K562 (cell line): ENCODE results near the gene PTPN11. TPM values are rescaled to one million over a fixed set of nuclear protein-coding genes. Genes with fewer than 3 reads are reported as not detected.

Experiments used
- ATAC-seq: fragments of 200-7000 bp; cut with Tn5 transposase; 3 replicates; pipeline ENCODE4 v1.9.1; 2020; ENCODE audit warnings: moderate library complexity
- BruUV-seq: library from RNA; stranded (reverse); fragments of 400-500 nt; replicated peaks from 2 replicates; lab custom pipeline; 2021; lab: Mats Ljungman, UMichigan
- CTCF ChIA-PET: fragments of 300-600 bp; formaldehyde crosslinking; extraction: SDS; loops from one replicate; lab custom pipeline; 2021; ENCODE audit warnings: low intra/inter-chr PET ratio; lab: Yijun Ruan, JAX
- POLR2A ChIA-PET: fragments of 300-600, 350-650 bp; sonication (Branson Sonifier 250); formaldehyde crosslinking; extraction: SDS; loops from one replicate; lab custom pipeline; 2021; ENCODE audit warnings: antibody characterized with exemption, inconsistent platforms; lab: Yijun Ruan, JAX
- DNase-seq, 4 experiments: peaks; one replicate each; pipeline versions ENCODE4 v3.0.0 to v3.0.0-alpha.2; 2011 to 2018; ENCODE audit warnings: low spot score in 3 of 4, mixed read lengths in 3 of 4; ENCODE audit errors: extremely low read depth in 1 of 4
- FAIRE-seq: peaks from 2 replicates; lab custom pipeline; 2011; peaks lifted over from hg19 to GRCh38; lab: Jason Lieb, UNC
- H2AFZ ChIP-seq: 2 replicates; pipeline ENCODE4 v1.6.0; 2011; ENCODE audit warnings: low read depth, low read length, control low read depth, inconsistent platforms
- H3K27ac ChIP-seq: fragments of 200-600 bp; 3 replicates; pipeline ENCODE4 v1.8.0; 2011; ENCODE audit warnings: low read depth, mild to moderate bottlenecking, control low read depth, inconsistent platforms, low read length, moderate library complexity, mixed read lengths; ENCODE audit errors: extremely low read depth
- H3K27me3 ChIP-seq, 2 experiments: fragments of 300-600 bp in 1 of 2; 2 replicates in 1 of 2; 3 replicates in 1 of 2; pipeline versions ENCODE4 v1.6.0 to v1.8.0; 2011; ENCODE audit warnings: inconsistent platforms in 2 of 2, low read length in 2 of 2, mild to moderate bottlenecking in 1 of 2, mixed read lengths in 1 of 2, moderate library complexity in 1 of 2; ENCODE audit not compliant: control insufficient read depth in 2 of 2, insufficient read depth in 2 of 2
- H3K36me3 ChIP-seq: fragments of 300-600 bp; 3 replicates; pipeline ENCODE4 v1.8.0; 2011; ENCODE audit warnings: mild to moderate bottlenecking, low read length, inconsistent platforms; ENCODE audit not compliant: control insufficient read depth, insufficient read depth
- H3K4me1 ChIP-seq, 2 experiments: fragments of 200-600 bp in 1 of 2; replicated peaks in 1 of 2; 2 replicates in 1 of 2; 3 replicates in 1 of 2; pipeline versions ENCODE4 v1.5.1 to v1.8.0; 2011; ENCODE audit warnings: inconsistent platforms in 2 of 2, low read length in 2 of 2, mild to moderate bottlenecking in 1 of 2, mixed read lengths in 1 of 2, moderate library complexity in 1 of 2; ENCODE audit not compliant: control insufficient read depth in 2 of 2, insufficient read depth in 2 of 2
- H3K4me2 ChIP-seq: 2 replicates; pipeline ENCODE4 v1.6.1; 2011; ENCODE audit warnings: low read length, control low read depth, inconsistent platforms, mixed read lengths; ENCODE audit not compliant: insufficient read depth
- H3K4me3 ChIP-seq: fragments of 200-600 bp; sonication (generic), shearing (Covaris generic); 2 replicates; pipeline ENCODE4 v1.5.1; 2016; ENCODE audit warnings: control low read depth, inconsistent platforms
- H3K79me2 ChIP-seq: fragments of 200-600 bp; 3 replicates; pipeline ENCODE4 v1.8.0; 2011; ENCODE audit warnings: low read length, inconsistent platforms; ENCODE audit not compliant: control insufficient read depth, insufficient read depth
- H3K9ac ChIP-seq, 2 experiments: 2 replicates each; pipeline versions ENCODE4 v1.6.0 to v1.6.1; 2011; ENCODE audit warnings: low read depth in 2 of 2, low read length in 2 of 2, control low read depth in 1 of 2, inconsistent platforms in 1 of 2, mild to moderate bottlenecking in 1 of 2, mixed read lengths in 1 of 2; ENCODE audit not compliant: insufficient read depth in 1 of 2
- H3K9me1 ChIP-seq: one replicate; pipeline ENCODE4 v1.6.0; 2011; ENCODE audit warnings: inconsistent platforms, mild to moderate bottlenecking, low read length, moderate library complexity; ENCODE audit not compliant: control insufficient read depth, insufficient read depth
- H3K9me3 ChIP-seq: replicated peaks from 2 replicates; pipeline ENCODE4 v1.5.1; 2011; ENCODE audit warnings: low read depth, low read length, inconsistent platforms; ENCODE audit not compliant: control insufficient read depth, insufficient read depth
- H4K20me1 ChIP-seq: replicated peaks from 2 replicates; pipeline ENCODE4 v1.6.1; 2011; ENCODE audit warnings: low read length, inconsistent platforms, mixed read lengths; ENCODE audit not compliant: control insufficient read depth, insufficient read depth
- ERF ChIP-seq: fragments of 450-650 bp; formaldehyde crosslinking; IDR thresholded peaks from 2 replicates; pipeline ENCODE4 v1.4.0; 2020; ENCODE audit warnings: mild to moderate bottlenecking, mixed read lengths
- FIP1L1 ChIP-seq: fragments of 200-400 bp; formaldehyde crosslinking; IDR thresholded peaks from 2 replicates; pipeline ENCODE4 v1.6.1; 2018; ENCODE audit warnings: mild to moderate bottlenecking, low read depth, low read length; ENCODE audit not compliant: poor library complexity, severe bottlenecking
- FOSL1 ChIP-seq: fragments of 200-800 bp; sonication (Bioruptor generic); conservative IDR thresholded peaks from 2 replicates; pipeline ENCODE4 v1.6.1; 2016; ENCODE audit warnings: missing genetic modification characterization, missing compliant biosample characterization
- FOXP1 ChIP-seq: sonication (generic); formaldehyde crosslinking; IDR thresholded peaks from 2 replicates; pipeline ENCODE4 v1.8.0; 2022; ENCODE audit warnings: mild to moderate bottlenecking, missing genetic modification reagents
- FUS ChIP-seq: fragments of 200-400 bp; formaldehyde crosslinking; optimal IDR thresholded peaks from 2 replicates; pipeline ENCODE3; 2017; ENCODE audit warnings: low read depth, low read length
- LARP7 ChIP-seq: fragments of 450-650 bp; IDR thresholded peaks from 2 replicates; pipeline ENCODE4 v1.6.1; 2016
- MYNN ChIP-seq, 2 experiments: sonication (generic); formaldehyde crosslinking in 1 of 2; IDR thresholded peaks; 2 replicates each; pipeline versions ENCODE4 v1.5.0 to v1.6.1; 2016 to 2020; ENCODE audit warnings: antibody characterized with exemption in 1 of 2, missing genetic modification reagents in 1 of 2
- PRPF4 ChIP-seq: fragments of 200-400 bp; formaldehyde crosslinking; IDR thresholded peaks from one replicate; pipeline ENCODE4 v1.6.1; 2017; ENCODE audit warnings: low read length, low read depth, mild to moderate bottlenecking; ENCODE audit not compliant: insufficient read depth, poor library complexity, severe bottlenecking
- PYGO2 ChIP-seq: fragments of 450-650 bp; IDR thresholded peaks from 2 replicates; pipeline ENCODE4 v1.6.1; 2016; ENCODE audit warnings: mild to moderate bottlenecking, missing genetic modification characterization, moderate library complexity, missing compliant biosample characterization
- XRCC4 ChIP-seq: IDR thresholded peaks from one replicate; pipeline ENCODE4 v1.6.1; 2011; ENCODE audit not compliant: insufficient read depth, insufficient read length; ENCODE audit errors: extremely low read depth
- ZC3H4 ChIP-seq: sonication (generic); formaldehyde crosslinking; IDR thresholded peaks from 2 replicates; pipeline ENCODE4 v1.9.0; 2021; ENCODE audit warnings: missing genetic modification reagents, borderline replicate concordance
- ZNF384 ChIP-seq: IDR thresholded peaks from 2 replicates; pipeline ENCODE4 v1.6.1; 2012; ENCODE audit warnings: low read depth, low read length, improper control_type of control experiment
- WGBS: fragments of 100-300 bp; shearing (Covaris generic); methylation state at CpG from one replicate; pipeline ENCODE4 v1.1.6; 2016; ENCODE audit warnings: low coverage, mixed read lengths; ENCODE audit not compliant: insufficient coverage; ENCODE audit errors: missing lambda C conversion rate; 5-methylcytosine and 5-hydroxymethylcytosine counted together
- in situ Hi-C: fragments of 300-500 bp; cut with MboI; formaldehyde crosslinking; loops from 4 replicates; pipeline ENCODE4 v1.15.0; 2018; ENCODE audit warnings: inconsistent platforms, mixed read lengths
- intact Hi-C: fragments of 100-400 bp; cut with micrococcal nuclease; formaldehyde crosslinking; loops from 2 replicates; pipeline ENCODE4 v1.14.2; 2022
- polyA plus RNA-seq, 8 experiments: library from polyadenylated mRNA; depleted of rRNA in 4 of 8; stranded (reverse) in 5 of 8; unstranded in 3 of 8; fragments of >200 nt; fragmentation: Nextera tagmentation in 2 of 8; fragmentation: Illumina TruSeq in 1 of 8; extraction: Ambion mirVana in 2 of 8; extraction: Trizol in 1 of 8; gene quantifications; 2 replicates each; pipeline versions ENCODE4 v1.2.1 to v1.2.3, GENCODE V29; 2011 to 2014; ENCODE audit warnings: inconsistent platforms in 1 of 8, missing spikeins in 1 of 8
- total RNA-seq, 7 experiments: library from RNA; depleted of rRNA in 6 of 7; stranded (reverse); fragments of >200 nt in 6 of 7; fragmentation: Illumina TruSeq in 2 of 7; extraction: Trizol in 2 of 7; gene quantifications; 2 replicates each; pipeline versions ENCODE4 v1.2.1 to v1.2.3, GENCODE V29; 2011 to 2021; ENCODE audit warnings: low replicate concordance in 1 of 7
- TF ChIP-seq, protein P1 (sequence below): sonication (generic); IDR thresholded peaks from 2 replicates; pipeline ENCODE4 v1.6.1; 2016
- TF ChIP-seq, protein P2 (sequence below): fragments of 250-450 bp; sonication (Bioruptor Pico); IDR thresholded peaks from 2 replicates; pipeline ENCODE4 v1.8.0; 2021; ENCODE audit warnings: mild to moderate bottlenecking, moderate library complexity
- TF ChIP-seq, protein P3 (sequence below): sonication (generic); formaldehyde crosslinking; IDR thresholded peaks from 2 replicates; pipeline ENCODE4 v1.8.0; 2023; ENCODE audit warnings: mild to moderate bottlenecking, missing genetic modification reagents
- TF ChIP-seq, protein P4 (sequence below): sonication (generic); formaldehyde crosslinking; IDR thresholded peaks from 2 replicates; pipeline ENCODE4 v1.8.0; 2022; ENCODE audit warnings: mild to moderate bottlenecking, missing genetic modification reagents

Gene PTPN11
- total and polyA plus RNA-seq, 9 of the 15 experiments (the other 6 are each of a cell fraction or from before 2014, with no cell fraction given) = 22.5 to 126 (median 79.7) TPM

DNA sequence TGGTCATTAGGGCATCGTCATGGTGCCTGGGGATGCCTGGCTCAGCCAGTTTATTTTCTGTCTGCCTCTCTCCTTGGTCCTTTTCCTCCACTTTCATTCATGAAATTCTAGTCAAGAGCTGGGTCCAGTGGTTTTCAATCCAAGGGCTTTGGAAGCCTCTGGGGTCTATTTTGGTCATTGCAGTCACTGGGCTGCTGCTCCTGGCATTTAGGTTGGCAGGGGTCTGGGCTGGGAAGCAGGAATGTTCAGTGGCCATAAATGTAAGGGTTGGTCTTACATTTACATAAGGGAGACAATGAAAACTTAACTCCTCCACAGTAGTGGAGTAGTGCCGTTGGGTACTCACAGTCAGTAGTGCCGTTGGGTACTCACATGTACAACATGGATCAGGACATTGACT, 48.1 kb downstream of the PTPN11 start:
- no peak for FAIRE-seq
- Histone ChIP-seq H3K79me2 (no peaks in the 10 kb centered on the region), H3K4me1 (no peaks in the 10 kb centered on the region), H3K9ac (no peak overlapping the region), H3K9me3 (no peaks in the 10 kb centered on the region), H3K4me2 (no peak overlapping the region), H2AFZ (no peak overlapping the region), H3K27ac (no peak overlapping the region), H3K27me3 (no peaks in the 10 kb centered on the region), H3K36me3 (peaks cover 40% of the 10 kb centered on the region; the same call in 2 of the 3 replicates), H3K4me3 (no peak overlapping the region), H3K9me1 (no peaks in the 10 kb centered on the region), H4K20me1 (no peaks in the 10 kb centered on the region)
- BruUV-seq = no TSS peak
- ChIA-PET CTCF (no interaction called here), POLR2A (interaction anchor here (0.7 to 1.0 kb wide), 2 partner anchors 17 to 42 kb away, joined by 3 read pairs; no protein-coding TSS in a partner anchor)
- TF ChIP-seq, protein P1, sequence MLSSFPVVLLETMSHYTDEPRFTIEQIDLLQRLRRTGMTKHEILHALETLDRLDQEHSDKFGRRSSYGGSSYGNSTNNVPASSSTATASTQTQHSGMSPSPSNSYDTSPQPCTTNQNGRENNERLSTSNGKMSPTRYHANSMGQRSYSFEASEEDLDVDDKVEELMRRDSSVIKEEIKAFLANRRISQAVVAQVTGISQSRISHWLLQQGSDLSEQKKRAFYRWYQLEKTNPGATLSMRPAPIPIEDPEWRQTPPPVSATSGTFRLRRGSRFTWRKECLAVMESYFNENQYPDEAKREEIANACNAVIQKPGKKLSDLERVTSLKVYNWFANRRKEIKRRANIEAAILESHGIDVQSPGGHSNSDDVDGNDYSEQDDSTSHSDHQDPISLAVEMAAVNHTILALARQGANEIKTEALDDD = no peak
- TF ChIP-seq PYGO2 (no peak), XRCC4 (no peak), ZNF384 (no peak), ZC3H4 (CRISPR knock-in tag) (no peak), MYNN (IDR thresholded peaks at IDR 0.05) (no peak), MYNN (CRISPR knock-in tag; IDR thresholded peaks at IDR 0.05) (no peak), FIP1L1 (no peak), FOSL1 (tag) (no peak), ERF (no peak), PRPF4 (no peak), FOXP1 (CRISPR knock-in tag) (no peak), LARP7 (no peak), FUS (no peak)
- TF ChIP-seq, protein P2, sequence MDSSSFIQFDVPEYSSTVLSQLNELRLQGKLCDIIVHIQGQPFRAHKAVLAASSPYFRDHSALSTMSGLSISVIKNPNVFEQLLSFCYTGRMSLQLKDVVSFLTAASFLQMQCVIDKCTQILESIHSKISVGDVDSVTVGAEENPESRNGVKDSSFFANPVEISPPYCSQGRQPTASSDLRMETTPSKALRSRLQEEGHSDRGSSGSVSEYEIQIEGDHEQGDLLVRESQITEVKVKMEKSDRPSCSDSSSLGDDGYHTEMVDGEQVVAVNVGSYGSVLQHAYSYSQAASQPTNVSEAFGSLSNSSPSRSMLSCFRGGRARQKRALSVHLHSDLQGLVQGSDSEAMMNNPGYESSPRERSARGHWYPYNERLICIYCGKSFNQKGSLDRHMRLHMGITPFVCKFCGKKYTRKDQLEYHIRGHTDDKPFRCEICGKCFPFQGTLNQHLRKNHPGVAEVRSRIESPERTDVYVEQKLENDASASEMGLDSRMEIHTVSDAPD (CRISPR knock-in tag) = no peak
- TF ChIP-seq, protein P3, sequence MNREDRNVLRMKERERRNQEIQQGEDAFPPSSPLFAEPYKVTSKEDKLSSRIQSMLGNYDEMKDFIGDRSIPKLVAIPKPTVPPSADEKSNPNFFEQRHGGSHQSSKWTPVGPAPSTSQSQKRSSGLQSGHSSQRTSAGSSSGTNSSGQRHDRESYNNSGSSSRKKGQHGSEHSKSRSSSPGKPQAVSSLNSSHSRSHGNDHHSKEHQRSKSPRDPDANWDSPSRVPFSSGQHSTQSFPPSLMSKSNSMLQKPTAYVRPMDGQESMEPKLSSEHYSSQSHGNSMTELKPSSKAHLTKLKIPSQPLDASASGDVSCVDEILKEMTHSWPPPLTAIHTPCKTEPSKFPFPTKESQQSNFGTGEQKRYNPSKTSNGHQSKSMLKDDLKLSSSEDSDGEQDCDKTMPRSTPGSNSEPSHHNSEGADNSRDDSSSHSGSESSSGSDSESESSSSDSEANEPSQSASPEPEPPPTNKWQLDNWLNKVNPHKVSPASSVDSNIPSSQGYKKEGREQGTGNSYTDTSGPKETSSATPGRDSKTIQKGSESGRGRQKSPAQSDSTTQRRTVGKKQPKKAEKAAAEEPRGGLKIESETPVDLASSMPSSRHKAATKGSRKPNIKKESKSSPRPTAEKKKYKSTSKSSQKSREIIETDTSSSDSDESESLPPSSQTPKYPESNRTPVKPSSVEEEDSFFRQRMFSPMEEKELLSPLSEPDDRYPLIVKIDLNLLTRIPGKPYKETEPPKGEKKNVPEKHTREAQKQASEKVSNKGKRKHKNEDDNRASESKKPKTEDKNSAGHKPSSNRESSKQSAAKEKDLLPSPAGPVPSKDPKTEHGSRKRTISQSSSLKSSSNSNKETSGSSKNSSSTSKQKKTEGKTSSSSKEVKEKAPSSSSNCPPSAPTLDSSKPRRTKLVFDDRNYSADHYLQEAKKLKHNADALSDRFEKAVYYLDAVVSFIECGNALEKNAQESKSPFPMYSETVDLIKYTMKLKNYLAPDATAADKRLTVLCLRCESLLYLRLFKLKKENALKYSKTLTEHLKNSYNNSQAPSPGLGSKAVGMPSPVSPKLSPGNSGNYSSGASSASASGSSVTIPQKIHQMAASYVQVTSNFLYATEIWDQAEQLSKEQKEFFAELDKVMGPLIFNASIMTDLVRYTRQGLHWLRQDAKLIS (CRISPR knock-in tag) = no peak
- TF ChIP-seq, protein P4, sequence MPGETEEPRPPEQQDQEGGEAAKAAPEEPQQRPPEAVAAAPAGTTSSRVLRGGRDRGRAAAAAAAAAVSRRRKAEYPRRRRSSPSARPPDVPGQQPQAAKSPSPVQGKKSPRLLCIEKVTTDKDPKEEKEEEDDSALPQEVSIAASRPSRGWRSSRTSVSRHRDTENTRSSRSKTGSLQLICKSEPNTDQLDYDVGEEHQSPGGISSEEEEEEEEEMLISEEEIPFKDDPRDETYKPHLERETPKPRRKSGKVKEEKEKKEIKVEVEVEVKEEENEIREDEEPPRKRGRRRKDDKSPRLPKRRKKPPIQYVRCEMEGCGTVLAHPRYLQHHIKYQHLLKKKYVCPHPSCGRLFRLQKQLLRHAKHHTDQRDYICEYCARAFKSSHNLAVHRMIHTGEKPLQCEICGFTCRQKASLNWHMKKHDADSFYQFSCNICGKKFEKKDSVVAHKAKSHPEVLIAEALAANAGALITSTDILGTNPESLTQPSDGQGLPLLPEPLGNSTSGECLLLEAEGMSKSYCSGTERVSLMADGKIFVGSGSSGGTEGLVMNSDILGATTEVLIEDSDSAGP (CRISPR knock-in tag) = no peak
- intact Hi-C loops (no loop called here), in situ Hi-C loops (no loop called here)
- WGBS = 94% methylated on average over 3 of the region's 3 CpGs
- no peak for ATAC-seq
- no peak for DNase-seq
